ENCODE data around the gene CTPS2. TPM values are rescaled to one million over a fixed set of nuclear protein-coding genes. Genes with fewer than 3 reads are reported as not detected.
"Not testable (repeated sequence)": the region's sequence is repeated elsewhere in the genome, so short reads cannot be mapped to it uniquely, and the experiment has no call there.

The CTPS2 gene
- polyA plus RNA-seq, 12 donors = 13.2 to 28.0 (median 18.9) TPM; not detected in 1

- DNase-seq = not testable (repeated sequence)
These were observed 3.2 kb upstream of the CTPS2 start for GRCh38 chrX:16715638-16716037.

GRCh38 chrX:16714504-16714903 is 2.0 kb upstream of the CTPS2 start:
- no peak for DNase-seq

GRCh38 chrX:16711893-16712547 is 449 bp downstream of the CTPS2 start:
- peak; percentile 8 for DNase-seq

DNA sequence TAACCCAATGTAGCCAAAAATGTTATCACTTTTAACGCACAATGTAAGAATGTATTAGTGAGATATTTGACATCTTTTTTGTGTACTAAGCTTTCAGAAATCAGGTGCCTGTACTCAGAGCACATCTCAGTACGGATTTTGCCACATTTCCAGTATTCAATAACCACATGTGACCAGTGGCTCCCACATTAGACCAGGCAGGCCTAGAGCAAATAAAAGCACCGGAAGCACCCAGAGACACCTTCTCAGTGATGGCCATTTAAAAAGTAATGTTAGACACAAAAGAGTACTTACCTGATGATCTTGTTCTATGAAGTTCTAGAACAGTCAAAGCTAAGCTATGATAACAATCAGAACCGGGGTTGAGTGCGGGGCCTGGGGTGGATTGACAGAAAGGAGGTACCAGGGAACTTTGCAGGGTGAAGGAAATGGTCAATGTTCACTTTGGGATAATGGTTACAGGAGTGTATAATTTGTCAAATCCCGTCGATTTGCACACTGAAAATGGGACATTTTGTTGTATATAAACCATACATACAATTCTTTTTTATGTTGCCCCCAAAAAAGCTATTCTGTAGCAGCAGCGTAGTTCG is 1.2 kb downstream of the CTPS2 start:
- no peak for DNase-seq

DNA sequence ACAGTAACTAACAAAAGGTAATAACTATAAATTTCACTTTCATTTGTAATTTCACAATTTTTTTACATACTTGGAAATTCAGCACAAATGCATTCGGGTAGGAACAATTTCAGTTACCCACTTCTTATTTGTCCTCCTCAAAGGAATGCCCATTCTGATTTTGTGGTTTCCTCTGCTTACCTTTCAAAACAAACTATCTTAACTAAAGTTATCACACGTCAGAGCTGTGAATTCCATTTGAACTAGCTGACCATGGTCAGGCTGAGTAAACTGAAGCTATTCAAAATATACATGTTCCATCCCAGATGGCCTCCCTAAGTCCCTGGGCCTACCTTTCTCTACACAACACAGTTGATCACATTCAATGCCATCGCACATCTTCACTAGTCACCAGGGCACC is 4.5 kb downstream of the CTPS2 start:
- no peak for DNase-seq

DNA sequence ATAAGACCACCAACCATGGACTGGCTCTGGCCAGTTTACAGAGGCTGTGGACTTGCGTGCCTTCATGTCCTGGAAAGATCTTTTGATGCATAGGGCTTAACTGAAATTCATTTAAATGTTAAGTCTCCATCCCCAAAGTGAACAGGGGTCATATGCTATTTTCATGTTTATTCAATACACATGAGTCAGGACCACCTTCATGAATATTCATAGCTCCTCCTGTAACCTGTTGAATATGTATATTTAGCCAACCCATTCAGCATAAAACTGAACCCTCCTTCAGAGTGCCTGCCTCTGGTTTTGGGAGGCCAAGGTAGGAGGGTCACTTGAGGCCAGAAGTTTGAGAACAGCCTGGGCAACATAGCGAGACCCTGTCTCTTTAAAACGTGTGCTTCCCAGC is 7.1 kb downstream of the CTPS2 start:
- no peak for DNase-seq

GRCh38 chrX:16702700-16703599 is 9.5 kb downstream of the CTPS2 start:
- DNase-seq = no peak

DNA sequence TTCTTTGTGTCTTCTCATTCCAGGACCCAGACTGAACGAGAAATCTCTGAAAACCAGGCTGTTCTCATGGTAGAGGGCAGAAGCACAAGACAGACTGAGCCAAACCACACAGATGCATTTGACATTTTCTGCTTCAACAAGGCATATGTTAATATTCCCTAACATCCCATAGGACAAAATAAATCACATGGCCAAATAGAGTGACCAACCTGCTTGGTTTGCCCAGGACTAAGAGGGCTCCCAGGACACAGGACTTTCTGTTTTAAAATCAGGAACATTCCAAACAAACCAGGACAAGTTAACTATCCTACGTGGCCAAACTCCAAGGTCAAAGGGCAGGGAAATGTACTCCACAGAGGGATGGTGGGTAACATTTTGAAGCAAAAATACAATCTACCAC is 11.7 kb downstream of the CTPS2 start:
- no peak for DNase-seq

GRCh38 chrX:16699389-16699788 is 13.1 kb downstream of the CTPS2 start:
- DNase-seq = no peak

DNA sequence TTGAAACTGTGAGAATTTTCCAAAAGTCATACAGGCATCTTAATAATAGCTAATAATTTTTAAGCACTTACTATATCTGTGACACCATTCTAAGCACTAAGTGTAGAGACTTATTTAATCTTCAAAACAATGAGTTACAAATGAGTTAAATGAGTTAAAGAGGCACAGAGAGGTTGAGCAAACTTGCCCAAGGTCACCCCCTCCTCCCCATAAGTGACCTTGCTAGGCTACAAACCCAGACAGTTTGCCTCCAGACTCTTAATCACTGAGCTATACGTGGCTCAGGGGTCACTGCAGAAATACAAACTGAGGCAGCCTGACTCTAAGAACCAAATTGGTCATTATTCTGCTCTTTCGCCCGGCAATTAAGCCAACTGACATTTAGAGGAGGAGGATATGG is 15.5 kb downstream of the CTPS2 start:
- DNase-seq = no peak

GRCh38 chrX:16695079-16695676 is 17.3 kb downstream of the CTPS2 start:
- DNase-seq = peak; percentile 42

DNA sequence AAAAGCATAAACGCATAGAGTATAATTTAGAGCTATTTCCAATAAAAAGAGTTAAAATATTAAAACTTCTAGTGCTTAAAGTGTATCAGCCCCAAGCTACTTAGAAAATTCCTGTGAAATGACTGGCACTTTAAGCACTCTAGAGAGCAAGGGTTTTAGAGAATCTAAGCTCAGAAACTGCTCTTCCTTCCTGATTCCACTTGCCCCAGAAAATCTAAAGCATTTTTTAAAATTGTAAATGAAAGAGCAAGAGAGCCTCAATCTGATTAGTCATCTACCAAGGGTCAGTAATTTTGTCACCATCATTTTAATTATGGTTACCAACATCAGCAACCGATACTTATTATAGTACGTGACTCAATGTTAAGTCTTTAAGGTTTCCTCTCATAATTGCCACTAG is 25.0 kb downstream of the CTPS2 start:
- no peak for DNase-seq

DNA sequence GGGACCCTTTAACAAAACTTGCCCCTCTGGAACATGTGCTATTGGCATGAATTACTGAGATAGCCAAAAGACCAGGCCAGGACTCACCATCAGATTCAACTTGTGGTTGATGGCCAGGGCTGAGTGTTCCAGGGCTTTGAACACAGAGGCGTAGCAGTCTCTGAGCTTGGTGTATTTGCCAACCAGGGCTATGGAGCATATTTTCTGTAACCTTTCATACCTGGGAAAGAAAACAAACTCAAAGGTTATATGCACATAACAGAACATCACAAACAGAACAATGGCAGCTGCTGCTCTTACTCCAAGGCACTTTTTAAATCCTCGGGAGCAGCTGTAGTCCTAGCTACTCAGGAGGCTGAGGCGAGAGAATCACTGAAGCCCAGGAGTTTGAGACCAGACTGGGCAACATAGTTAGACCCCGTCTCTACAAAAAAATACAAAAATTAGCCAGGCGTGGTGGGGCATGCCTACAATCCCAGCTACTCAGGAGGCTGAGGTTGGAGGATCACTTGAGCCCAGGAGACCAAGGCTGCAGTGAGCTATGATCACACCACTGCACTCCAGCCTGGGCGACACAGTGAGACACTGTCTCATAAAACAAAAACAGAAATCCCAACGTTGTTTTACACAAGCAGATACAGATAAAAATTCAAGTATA is 29.3 kb downstream of the CTPS2 start:
- no peak for DNase-seq

GRCh38 chrX:16678689-16679088 is 33.8 kb downstream of the CTPS2 start:
- no peak for DNase-seq

DNA sequence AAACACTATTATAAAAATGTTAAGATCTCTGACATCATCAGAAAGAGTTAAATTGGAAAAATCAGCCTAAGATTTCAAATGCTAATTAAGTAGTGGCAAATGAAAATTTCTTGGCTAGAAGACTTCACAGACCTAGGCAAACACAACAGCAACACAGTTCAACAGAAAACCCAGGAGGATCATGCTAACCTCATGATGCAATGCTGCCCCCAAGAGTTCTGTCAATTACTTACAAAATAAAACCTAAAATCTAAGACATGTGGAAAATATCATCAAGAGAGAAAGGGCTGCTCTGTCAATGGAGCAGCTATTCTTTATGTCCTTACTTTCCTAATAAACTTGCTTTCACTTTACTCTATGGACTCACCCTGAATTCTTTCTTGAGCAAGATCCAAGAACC is 41.5 kb downstream of the CTPS2 start:
- DNase-seq = peak; percentile 47

GRCh38 chrX:16666541-16666940 is 45.9 kb downstream of the CTPS2 start:
- DNase-seq = no peak

- DNase-seq = no peak
These were observed 47.4 kb downstream of the CTPS2 start for GRCh38 chrX:16665089-16665488.

GRCh38 chrX:16664626-16665025 is 47.8 kb downstream of the CTPS2 start:
- no peak for DNase-seq

- no peak for DNase-seq
These were observed 48.4 kb downstream of the CTPS2 start for GRCh38 chrX:16664074-16664473.

- DNase-seq = no peak
These were observed 50.1 kb downstream of the CTPS2 start for GRCh38 chrX:16662402-16662801.

- no peak for DNase-seq
These were observed 51.0 kb downstream of the CTPS2 start for GRCh38 chrX:16661495-16661894.

GRCh38 chrX:16659321-16659720 is 53.1 kb downstream of the CTPS2 start:
- DNase-seq = no peak
